Skeletal muscle cell (primary cell): ENCODE measurements around the gene SLC43A1.

Source experiments
- DNase-seq: peaks from one replicate; pipeline ENCODE4 v3.0.0-alpha.2; 2010; ENCODE audit warnings: low read depth
- H3K4me3 ChIP-seq: 2 replicates; pipeline ENCODE4 v1.5.1; 2011; ENCODE audit warnings: low read depth, mild to moderate bottlenecking, control low read depth, low read length, moderate library complexity

Gene SLC43A1

DNA sequence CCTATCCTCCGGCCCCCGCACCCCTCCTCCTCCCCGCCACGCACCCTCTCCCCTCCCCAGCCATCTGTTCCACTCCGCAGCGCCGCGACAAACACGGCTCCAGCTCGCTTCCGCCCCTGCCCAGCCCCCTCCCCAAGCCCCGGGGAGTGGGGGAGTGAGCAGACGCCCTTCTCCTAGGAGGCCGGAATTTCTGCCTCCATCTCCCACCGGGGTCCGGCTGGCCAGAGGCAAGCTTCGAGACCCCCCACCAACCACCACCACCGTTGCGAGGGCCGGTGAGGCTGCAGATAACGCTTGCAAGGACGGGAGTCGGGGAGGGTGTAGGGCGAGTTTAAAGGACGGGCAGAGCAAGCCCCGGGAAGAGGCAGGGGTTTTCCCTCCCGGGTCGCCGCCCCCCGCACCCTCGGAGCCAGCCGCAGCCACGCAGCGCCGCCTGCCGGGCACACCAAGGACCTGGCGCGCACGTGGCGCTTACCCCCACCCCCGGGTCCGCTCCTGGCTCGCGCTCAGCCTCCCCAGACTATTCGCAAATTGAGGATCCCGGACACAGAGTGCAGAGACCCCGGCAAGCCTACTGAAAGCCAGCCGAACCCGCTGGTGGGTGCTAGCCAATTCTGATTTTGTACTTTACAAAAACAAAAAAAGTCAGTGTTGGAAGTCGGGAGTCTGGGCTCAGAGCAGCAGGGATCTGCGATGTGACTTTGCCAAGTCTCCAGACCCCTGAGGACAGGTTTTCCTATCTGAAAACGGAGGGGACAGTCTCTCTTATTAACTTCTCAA lies 32.5 kb downstream of the SLC43A1 start:
- DNase-seq: no peak
- peak overlapping the region; percentile 53 for H3K4me3 ChIP-seq

DNA sequence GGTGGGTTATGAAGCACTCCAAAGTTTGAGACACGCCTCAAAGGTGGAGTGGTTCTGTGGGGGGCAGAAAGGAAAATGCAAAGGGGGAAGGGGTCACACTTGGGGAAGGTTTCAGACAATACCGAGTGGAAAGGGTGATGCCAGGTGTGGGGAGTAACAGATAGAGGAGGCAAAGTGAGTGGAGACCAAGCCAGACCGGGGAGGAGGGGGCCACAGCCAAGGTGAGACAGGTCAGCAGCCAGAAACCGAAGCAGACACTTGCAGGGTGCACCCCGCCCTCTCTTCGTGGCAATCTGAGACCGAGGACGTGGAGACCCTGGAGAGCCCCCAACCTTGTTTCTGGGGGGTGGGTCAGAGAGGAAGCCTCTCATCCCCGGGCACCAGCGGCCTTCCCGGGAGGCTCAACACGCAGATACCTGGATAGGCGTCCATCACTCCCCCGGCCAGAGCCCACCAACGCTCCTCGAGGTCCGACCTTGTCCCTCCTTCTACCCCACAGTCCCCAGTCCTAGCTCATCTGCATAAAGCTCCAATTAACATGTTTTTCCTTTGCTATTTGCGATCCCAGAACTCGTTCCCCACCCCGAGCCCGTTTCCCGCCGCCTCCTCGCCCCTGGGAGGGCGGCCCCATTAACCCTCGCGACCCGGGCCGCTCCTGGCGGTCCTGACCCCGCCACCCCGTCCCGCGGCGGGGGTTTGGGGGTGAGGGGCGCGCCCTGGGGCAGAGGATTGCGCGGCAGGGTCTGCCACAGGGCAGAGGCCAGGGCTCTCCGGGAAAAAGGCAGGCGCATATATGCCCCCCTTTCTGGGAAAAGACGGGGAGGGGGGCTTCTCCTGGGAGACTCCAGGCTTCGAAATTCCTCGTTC lies 33.4 kb downstream of the SLC43A1 start:
- peak overlapping the region; percentile 53 for H3K4me3 ChIP-seq
- DNase-seq: no peak

DNA sequence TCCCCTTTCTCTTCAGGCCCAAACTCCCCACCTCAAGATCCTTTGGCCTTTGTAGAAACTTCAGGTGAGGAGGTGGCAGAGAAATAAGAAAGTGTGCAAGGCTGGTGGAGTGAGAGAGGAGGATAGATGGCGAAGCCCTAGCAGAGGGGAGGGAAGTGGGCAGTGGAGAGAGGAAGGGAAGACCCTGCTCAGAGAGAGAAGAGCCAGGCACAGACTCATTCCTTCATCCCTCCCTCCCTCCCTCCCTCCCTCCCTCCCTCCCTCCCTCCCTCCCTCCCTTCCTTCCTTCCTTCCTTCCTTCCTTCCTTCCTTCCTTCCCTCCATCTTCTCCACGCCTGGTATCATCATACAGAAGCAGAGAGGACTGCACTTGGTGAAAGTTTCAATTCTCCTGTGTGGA lies 34.2 kb downstream of the SLC43A1 start:
- no peak for DNase-seq
- no peak overlapping the region for H3K4me3 ChIP-seq

DNA sequence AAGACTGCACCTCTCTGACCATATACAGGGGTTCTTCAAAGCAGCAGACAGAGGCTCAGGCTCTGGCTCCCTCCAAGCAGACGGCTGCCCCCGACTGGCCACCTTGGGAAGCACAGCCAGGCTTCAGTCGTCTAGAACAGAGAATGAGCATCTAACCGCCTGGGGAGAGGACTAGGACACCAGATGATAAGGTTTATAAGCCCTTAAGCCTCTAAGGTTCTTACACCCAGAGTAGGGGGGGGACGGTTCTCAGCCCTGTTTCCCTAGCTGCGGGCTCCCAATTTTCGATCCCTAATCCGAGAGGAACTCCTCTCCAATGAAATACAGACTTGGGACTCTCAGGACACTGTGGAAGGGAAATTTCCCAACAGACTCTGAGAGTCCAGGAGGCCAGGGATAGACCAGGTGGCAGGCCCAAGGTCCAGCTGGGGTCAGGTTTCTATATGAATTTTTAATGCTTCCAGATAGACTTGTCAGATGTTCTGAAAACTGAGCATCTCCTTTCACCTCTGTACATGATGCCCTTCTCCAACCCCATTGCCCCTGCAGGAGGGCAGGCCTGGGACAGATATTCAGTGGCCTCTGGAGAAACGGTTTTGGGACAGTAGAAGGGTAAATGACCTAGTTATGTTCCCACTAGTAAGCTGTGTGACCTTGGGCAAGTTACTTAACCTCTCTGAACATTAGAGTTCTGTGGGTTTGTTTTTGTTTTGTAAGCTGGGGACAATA lies 34.9 kb downstream of the SLC43A1 start:
- no peak for DNase-seq
- H3K4me3 ChIP-seq: no peak overlapping the region

DNA sequence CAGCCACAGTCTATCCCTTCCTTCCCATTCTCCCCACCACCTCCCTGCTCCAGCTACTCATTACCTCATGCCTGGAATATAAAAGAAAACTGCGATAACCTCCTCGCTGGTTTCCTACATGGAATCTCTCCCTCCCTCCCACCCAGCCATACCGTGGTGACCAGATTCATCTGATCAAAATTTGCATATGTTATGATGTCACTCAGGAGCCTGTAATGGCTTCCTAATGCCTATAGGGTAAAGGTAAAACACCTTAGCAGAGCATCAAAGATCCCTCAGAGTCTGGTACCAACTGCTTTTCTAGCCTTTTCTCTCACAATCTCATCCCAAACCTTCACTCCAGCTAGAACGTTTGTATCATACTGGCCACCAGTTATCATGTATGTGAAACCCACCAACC lies 35.6 kb downstream of the SLC43A1 start:
- no peak overlapping the region for H3K4me3 ChIP-seq
- DNase-seq: no peak

DNA sequence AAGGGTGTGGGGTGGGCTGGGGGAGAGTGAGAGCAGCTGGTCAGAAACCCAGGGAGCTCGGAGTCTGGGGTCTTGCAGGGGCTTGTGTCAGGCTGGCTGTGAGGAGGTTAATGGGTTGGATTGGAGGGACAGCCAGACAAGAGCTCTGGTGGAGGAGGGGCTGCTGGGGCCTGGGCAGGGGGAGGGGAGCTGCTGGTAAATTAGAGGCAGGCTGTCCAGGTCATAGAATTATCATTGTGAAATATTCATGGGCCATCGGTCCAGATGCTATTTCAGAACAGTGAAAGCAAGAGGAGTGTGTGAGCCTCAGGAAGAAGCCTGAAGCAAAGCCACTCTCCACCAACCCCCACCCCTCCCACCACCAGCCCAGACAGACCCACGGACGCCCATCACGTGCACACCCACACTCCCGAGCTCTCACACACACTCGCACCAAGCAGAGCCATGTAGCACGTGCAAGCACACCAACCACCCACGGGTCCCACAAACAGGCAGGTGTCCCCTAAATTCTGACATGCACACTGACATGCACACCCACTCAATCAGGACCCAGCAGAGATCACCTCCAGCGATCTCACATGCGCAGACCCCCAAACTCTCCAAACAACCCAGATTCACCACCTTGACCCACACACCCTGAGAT lies 36.4 kb downstream of the SLC43A1 start:
- no peak for DNase-seq
- no peak overlapping the region for H3K4me3 ChIP-seq

DNA sequence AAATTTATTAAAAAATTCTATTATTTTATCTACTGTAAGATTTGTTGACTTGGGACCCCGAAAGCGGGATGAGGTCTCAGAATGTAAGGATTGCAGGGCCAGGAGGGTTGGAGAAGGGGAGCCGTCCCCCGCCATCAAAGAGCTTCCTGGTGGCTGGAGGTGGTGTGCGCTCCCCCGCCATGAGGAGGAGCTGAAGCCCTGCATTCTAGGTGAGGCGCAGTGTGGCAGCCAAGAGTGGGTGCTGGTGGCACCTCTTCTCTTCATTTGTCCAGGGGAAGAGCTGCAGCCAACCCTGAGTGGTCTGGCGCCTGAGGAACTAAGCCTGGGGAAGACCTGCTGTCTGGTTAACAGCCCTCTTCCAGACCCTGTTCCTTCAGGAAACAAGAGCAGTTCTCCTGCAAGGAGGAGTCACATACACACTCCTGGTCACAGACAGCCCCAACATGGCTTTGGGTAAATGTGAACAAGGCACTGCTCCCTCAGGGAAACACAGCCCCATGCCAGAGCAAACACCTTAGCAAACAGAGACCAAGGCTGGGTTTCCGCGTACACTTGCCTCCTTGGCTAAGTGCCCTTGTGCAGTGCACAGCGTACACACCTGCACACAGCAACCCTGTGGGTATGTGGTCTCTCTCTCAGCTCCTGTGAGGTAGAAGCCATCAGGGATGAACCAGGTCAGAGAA lies 37.9 kb downstream of the SLC43A1 start:
- DNase-seq: no peak
- H3K4me3 ChIP-seq: no peak overlapping the region

DNA sequence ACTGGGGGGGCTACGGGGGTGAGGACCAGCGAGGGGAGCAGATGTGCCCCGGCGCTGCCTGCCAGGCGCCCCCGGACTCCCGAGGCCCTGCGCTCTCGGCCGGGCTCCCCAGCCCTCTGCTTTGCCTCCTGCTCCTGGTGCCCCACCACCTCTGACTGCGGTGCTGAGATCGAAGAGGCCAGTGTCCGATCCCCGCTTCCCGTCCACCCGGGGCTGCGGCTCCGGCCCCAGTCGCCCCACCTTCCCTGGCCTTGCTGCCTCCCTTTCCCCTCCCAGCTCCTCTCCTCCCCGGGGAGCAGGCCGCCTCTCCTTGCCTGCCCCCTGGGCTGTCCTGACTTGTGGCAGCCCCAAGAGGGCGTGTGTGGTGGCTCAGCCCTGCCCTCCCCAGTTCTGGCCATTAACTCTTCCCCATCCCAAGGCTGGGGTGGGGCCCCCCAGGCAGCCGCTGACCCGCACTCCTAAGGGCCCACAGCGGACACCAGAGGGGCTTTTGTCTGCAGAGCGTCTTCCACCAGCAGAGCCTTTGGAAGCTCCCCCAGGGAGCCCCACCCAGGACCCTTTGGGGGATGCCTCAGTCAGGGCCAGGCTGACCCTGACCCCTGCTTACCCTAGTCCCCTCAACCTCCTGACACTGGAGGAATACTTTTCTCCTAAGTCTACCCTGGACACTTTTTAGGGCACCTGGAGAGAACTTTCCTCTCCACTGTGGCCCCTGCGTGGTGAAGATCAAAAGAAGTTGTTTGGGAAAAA lies 38.6 kb downstream of the SLC43A1 start:
- DNase-seq: no peak
- peak overlapping the region; percentile 28 for H3K4me3 ChIP-seq

DNA sequence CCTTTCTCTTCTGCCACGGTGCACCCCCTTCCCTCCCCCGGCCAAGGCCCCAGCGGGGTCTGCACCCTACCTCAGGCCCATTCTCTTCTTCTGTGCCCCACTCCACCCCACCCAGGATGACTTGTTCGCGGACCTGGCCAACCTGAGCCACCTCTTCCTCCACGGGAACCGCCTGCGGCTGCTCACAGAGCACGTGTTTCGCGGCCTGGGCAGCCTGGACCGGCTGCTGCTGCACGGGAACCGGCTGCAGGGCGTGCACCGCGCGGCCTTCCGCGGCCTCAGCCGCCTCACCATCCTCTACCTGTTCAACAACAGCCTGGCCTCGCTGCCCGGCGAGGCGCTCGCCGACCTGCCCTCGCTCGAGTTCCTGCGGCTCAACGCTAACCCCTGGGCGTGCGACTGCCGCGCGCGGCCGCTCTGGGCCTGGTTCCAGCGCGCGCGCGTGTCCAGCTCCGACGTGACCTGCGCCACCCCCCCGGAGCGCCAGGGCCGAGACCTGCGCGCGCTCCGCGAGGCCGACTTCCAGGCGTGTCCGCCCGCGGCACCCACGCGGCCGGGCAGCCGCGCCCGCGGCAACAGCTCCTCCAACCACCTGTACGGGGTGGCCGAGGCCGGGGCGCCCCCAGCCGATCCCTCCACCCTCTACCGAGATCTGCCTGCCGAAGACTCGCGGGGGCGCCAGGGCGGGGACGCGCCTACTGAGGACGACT lies 39.3 kb downstream of the SLC43A1 start:
- peak overlapping the region; percentile 28 for H3K4me3 ChIP-seq
- DNase-seq: no peak

DNA sequence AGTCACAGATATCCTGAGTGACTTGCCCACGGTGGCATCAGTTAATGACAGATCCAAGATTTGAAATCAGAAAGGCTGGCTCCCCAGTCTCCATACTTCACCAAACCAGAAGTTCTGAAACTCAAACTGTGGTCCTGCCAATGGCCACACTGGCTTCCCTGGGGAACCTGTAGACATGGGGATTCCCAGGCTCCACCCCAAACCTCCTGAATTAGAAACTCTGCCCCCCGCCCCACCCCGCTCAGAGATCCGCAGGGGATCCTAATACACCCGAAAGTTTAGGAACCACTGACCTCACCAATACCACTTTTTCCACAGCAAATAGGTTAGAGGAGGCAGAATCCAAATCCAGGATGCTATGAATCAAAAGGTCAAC lies 39.8 kb downstream of the SLC43A1 start:
- DNase-seq: no peak
- H3K4me3 ChIP-seq: no peak overlapping the region

DNA sequence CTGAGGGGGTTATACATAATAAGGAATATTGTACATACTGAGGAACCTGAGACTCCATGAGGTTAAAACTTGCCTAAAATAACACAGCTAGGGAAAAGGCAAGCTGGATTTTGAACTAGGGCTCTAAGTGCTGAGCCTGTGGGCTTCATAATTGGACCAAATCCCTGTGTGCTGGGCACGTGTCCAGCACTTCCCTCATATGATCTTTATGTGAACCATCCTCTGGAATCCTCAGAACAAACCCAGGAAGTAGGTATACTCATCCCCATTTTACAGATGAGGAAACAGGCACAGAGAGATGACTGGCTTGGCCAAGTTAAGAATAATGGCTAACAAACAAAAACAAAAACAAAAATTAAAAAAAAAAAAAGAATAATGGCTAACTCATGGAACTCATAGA lies 40.3 kb downstream of the SLC43A1 start:
- no peak for DNase-seq

DNA sequence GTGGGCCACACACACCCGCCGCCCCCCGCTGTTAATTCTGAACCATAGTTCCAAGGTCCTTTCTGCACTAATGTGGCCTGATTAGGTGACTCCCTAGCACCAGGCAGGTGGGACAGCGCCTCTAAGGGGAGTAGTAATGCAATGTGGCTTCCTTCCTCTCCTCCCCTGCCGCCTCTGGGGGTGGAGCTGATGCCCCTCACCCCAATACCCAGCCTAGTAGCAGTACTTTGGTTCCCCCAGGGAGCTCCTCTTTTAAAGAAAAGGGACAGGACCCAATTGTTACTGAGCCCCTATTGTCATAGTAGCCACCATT lies 40.7 kb downstream of the SLC43A1 start:
- no peak for DNase-seq
- no peak overlapping the region for H3K4me3 ChIP-seq

More for the DNA sequence above, 40.3 kb downstream of the SLC43A1 start:
- no peak overlapping the region for H3K4me3 ChIP-seq

DNA sequence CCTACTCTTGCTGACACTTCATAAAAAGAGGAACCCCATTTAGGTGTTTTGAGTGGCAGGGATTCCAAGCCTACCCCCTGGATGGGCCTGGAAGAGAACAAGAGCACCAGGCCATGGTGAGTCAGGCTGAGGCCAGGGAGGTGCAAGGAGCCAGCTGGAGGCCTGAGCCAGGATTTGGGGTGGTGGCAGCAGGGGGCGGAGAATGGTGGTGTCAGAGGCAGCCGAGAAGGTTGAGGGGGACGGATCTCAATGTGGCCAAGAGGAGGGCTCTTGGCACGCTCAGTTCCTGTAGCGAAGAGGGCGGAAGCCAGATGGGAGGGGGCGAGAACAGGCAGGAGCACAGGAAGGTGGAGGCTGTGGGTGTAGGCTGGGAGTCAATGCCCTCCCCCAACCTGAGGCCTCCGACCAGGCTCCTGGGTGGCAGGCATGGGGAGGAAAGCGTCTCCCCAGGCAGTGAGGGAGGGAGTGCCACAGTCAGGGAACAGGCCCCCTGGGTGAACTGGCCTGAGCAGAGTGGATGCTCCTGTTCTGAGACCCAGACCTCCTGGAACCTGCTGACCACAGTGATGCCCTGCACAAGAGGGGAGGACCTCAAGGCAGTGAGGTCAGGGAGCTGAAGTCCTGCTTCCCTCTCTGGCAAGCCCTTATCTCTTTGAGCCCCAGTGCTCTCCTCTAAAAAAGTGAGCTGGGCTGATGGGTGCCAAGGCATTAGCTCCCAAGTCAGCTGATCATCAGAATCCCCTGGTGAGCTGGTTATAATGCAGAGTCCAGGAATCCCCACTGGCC lies 41.3 kb downstream of the SLC43A1 start:
- no peak overlapping the region for H3K4me3 ChIP-seq
- DNase-seq: no peak

DNA sequence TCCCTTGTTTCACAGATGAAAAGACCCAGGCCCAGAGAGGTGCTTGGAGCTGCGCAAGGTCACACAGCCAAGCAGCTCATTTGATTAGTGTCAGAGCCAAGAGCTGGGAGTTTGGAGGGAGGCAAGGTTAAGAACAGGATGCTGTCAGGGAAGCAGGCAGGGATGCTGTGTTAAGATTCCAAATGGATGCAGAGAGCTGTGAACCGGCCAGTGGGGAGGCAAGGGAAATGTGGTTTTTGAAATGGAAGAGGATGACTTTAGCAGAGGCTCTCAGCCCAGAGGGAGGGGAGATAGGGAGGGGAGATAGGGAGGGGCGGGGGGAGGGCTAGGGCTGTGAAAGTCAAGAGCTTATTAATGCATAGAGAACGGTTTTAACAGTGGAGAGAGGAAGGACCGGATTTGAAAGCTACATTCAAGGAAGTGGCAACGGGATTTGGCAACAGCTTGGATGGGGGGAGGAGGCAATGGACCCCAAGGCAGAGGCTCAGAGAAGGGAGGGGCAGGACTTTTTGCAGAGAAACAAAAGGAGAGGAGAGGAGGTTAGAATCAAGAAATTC lies 42.1 kb downstream of the SLC43A1 start:
- DNase-seq: no peak
- no peak overlapping the region for H3K4me3 ChIP-seq

DNA sequence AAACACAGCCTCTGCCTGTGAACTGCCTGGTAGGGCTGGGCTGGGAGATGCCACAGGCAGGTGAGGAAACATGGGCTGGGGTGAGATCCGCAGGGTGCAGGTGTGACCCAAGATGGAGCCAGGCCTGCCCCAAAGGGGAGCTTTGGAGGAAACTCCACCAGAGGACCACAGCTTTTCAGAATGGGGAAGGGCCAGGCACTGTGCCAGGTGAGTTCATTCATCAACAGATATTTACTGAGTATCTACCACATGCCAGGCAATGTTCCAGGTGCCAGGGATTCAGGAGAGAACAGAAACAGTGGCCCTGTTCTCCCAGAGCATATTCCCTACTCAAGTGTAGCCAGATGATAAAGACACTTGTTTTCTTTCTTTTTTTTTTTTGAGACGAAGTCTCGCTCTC lies 44.0 kb downstream of the SLC43A1 start:
- no peak for DNase-seq
- H3K4me3 ChIP-seq: no peak overlapping the region

DNA sequence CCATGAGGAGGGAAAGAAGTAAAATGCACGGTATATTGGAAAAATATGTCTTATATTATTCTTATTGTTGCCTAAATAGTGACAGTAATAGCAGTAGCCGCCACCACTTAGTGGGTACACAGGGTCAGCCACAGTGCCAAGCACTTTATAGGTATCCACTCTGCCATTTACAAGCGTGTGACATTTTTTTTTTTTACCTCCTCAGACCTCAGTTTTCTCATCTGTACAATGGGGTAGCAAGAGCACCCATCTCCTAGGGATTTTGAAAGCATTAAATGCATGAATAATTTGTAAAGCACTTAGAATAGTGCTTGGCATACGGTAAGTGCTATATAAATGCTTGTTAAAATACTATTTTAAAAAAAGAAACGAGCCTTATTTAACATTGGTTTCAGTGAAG lies 46.2 kb downstream of the SLC43A1 start:
- no peak overlapping the region for H3K4me3 ChIP-seq
- no peak for DNase-seq

DNA sequence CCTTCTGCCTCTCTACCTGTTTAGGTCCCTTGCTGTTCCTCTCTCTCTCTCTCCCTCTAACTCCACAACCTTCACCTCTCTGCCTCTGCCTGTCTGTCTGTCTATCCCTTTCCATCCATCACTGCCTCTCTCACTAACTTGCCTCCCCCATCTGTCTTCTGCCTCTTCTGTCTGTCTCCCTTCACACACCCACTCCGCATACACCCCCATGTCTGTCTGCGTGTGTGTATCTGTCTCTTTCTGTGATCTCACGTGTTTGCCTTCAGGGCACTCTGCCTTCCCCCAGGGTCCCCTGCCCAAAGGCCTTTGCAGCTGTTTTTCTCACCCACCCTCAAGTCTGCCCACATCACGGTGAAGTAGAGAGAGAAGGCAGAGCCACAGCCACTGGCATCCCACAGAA lies 47.2 kb downstream of the SLC43A1 start:
- DNase-seq: no peak
- H3K4me3 ChIP-seq: no peak overlapping the region
